ENCODE data around the gene PDGFA.

The PDGFA gene

DNA sequence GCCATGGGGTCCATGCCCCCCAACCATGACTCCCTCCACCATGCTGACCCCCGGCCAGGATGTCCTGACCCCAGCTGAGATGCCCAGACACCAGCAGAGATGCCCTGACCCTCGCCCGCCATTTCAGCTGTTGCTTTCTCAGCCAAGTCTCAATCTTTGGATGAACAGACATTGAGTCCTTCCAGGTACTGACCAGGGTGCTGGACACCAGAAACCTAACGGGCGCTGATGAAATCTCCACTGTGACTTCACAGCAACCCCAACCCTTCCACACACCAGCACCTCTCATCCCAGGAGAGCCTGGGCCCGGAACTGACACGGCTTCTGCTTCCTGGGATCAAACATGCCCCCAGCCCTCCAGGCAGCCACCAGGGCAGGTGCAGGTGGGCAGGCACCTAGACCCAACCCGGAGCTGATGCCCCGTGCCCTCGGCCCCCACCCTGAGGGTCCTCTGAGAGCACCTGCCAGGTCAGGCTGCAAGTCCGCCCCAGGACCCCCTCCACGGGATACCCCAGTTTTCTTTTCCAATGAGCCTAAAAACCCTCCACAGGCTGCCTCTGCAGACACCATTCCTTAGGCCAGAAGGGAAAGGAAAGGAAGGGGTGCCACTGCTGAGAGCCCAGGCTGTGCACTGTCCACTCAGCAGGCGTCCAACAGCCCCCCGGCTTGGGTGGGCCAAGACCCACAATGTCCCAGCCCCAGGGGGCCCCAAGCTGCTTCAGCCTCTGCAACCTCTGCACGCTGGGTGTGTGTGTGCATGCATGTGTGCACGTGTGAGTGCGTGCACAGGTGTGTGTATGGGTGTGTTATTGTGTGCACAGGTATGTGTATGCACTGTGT is 43.4 kb upstream of the PDGFA start:
- no peak for DNase-seq (ENCODE audit: low read depth)
- TF ChIP-seq CTCF (IDR thresholded peaks at IDR 0.05; ENCODE audit: control insufficient read depth, extremely low read depth, insufficient read depth): no peak
- H3K4me3 ChIP-seq (ENCODE audit: low read depth, low read length): no peak overlapping the region

GRCh38 chr7:562374-562675 is 42.7 kb upstream of the PDGFA start:
- no peak overlapping the region for H3K4me3 ChIP-seq (ENCODE audit: low read depth, low read length)
- DNase-seq (ENCODE audit: low read depth): no peak
- no peak for TF ChIP-seq CTCF (IDR thresholded peaks at IDR 0.05; ENCODE audit: control insufficient read depth, extremely low read depth, insufficient read depth)

GRCh38 chr7:561631-562373 is 42.2 kb upstream of the PDGFA start:
- no peak for TF ChIP-seq CTCF (IDR thresholded peaks at IDR 0.05; ENCODE audit: control insufficient read depth, extremely low read depth, insufficient read depth)
- no peak overlapping the region for H3K4me3 ChIP-seq (ENCODE audit: low read depth, low read length)
- no peak for DNase-seq (ENCODE audit: low read depth)

- DNase-seq (ENCODE audit: low read depth): no peak
- TF ChIP-seq CTCF (IDR thresholded peaks at IDR 0.05; ENCODE audit: control insufficient read depth, extremely low read depth, insufficient read depth): no peak
- no peak overlapping the region for H3K4me3 ChIP-seq (ENCODE audit: low read depth, low read length)
Observed at GRCh38 chr7:560966-561630, 41.5 kb upstream of the PDGFA start.

- H3K4me3 ChIP-seq (ENCODE audit: low read depth, low read length): no peak overlapping the region
- DNase-seq (ENCODE audit: low read depth): no peak
- TF ChIP-seq CTCF (IDR thresholded peaks at IDR 0.05; ENCODE audit: control insufficient read depth, extremely low read depth, insufficient read depth): no peak
Observed at GRCh38 chr7:559396-559705, 39.7 kb upstream of the PDGFA start.

DNA sequence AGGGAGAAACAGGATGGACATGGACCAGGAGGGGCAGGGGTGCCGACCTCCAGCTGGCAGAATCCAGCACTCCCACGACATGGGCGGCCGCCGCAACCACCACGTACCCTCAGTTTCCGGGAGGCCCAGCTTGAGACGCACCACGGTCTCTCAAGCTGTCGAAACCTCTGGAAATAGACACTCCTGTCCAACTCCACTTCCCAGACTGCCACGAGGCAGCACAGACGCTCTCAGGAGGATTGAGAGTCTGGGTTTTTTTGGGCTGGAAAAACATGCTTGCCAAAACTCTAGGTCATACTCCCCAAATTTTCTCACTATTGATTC is 37.9 kb upstream of the PDGFA start:
- DNase-seq (ENCODE audit: low read depth): no peak
- no peak for TF ChIP-seq CTCF (IDR thresholded peaks at IDR 0.05; ENCODE audit: control insufficient read depth, extremely low read depth, insufficient read depth)

More for the DNA sequence above, 37.9 kb upstream of the PDGFA start:
- H3K4me3 ChIP-seq (ENCODE audit: low read depth, low read length): no peak overlapping the region
